ENCODE measurements around the gene PARD6G.
"Not testable (repeated sequence)": the region's sequence is repeated elsewhere in the genome, so short reads cannot be mapped to it uniquely, and the experiment has no call there.

Gene PARD6G, protein sequence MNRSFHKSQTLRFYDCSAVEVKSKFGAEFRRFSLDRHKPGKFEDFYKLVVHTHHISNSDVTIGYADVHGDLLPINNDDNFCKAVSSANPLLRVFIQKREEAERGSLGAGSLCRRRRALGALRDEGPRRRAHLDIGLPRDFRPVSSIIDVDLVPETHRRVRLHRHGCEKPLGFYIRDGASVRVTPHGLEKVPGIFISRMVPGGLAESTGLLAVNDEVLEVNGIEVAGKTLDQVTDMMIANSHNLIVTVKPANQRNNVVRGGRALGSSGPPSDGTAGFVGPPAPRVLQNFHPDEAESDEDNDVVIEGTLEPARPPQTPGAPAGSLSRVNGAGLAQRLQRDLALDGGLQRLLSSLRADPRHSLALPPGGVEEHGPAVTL

DNA sequence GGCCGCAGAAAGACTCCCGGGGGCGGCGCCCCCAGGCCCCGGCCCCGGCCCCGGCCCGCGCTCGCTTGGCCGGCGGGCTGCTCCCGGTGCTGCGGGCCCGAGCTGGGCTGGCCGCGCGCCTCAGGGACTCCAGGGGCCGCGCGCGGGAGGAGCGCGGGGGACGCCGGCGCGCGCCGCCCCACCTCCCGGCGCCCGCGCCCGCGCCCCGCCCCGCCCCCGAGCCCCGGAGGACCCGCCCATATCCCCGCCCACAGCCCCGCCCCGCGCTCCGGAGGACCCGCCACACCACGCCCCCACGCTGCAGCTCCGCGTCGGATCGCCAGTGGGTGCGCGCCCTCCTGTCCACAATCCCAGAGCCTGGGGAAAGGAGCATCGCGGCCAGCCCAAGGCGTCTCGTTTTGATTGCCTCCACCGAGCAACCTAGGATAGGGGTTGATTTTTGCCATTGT is at the start of gene PARD6G:
PARD6G (minus strand) TSS at position 122 of the 449 bp plus-strand sequence. CDS start 166 bp downstream, outside the sequence.
- DNase-seq (ENCODE audit: low read depth in 2 of 2, low spot score in 1 of 2), result peak; percentile 35 to 40

DNA sequence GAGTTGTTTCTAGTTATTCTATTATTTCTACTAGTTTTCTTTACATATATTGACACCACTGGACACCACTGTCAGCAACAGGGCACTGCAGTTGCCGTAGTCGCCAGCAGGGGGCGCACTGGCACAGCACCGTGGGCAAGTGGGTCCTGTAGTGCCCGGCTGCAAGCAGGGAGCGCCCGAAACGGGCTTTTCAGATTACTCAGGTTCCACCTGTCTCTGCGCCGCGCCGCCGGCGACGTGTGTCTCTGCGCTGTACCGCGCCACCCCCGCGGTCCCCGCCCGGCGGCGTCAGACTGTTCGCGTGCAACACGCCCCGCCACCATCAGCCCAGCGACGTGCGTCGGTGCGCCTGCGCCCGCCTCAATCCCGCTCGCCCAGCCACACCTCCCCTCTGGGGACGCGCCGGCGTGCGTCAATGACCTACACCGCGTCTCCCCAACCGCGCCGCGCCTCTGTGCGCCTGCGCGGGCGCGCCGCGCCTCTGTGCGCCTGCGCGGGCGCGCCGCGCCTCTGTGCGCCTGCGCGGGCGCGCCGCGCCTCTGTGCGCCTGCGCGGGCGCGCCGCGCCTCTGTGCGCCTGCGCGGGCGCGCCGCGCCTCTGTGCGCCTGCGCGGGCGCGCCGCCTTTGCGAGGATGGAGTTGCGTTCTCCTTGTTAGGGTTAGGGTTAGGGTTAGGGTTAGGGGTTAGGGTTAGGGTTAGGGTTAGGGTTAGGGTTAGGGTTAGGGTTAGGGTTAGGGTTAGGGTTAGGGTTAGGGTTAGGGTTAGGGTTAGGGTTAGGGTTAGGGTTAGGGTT is 15.1 kb upstream of the PARD6G start:
- not testable (repeated sequence) for DNase-seq (ENCODE audit: low read depth in 2 of 2, low spot score in 1 of 2)

DNA sequence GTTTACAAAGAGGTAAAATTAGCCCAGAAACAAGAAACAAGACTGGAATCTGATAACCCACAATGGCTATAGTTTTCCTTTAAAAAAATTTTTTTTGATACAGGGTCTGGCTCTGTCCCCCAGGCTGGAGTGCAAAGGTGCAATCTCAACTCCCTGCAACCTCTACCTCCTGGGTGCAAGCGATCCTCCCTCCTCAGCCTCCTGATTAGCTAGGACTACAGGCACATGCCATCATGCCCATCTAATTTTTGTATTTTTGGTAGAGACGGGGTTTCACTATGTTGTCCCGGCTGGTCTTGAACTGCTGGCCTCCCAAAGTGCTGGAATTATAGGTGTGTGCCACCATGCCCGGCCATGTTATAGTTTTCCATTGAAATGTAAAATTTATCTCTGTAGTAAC is 12.3 kb upstream of the PARD6G start:
- DNase-seq (ENCODE audit: low read depth in 2 of 2, low spot score in 1 of 2), result no peak

DNA sequence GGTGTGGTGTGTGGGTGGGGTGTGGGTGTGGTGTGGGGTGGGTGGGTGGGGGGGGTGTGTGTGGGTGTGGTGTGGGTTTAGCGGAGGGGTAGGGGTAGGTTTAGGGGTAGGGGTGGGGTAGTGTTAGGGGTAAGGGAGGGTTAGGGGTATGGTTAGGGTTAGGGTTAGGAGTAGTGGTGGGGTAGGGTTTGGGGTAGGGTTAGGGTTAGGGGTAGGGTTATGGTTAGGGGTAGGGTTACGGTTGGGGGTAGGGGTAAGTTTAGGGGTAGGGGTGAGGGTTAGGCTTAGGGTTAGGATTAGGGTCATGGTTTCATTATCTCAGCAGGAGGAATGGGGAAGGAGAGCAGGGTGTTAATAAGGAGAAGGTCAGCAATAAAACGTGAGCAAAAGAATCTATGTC is 11.3 kb upstream of the PARD6G start:
- DNase-seq (ENCODE audit: low read depth in 2 of 2, low spot score in 1 of 2), result no peak

DNA sequence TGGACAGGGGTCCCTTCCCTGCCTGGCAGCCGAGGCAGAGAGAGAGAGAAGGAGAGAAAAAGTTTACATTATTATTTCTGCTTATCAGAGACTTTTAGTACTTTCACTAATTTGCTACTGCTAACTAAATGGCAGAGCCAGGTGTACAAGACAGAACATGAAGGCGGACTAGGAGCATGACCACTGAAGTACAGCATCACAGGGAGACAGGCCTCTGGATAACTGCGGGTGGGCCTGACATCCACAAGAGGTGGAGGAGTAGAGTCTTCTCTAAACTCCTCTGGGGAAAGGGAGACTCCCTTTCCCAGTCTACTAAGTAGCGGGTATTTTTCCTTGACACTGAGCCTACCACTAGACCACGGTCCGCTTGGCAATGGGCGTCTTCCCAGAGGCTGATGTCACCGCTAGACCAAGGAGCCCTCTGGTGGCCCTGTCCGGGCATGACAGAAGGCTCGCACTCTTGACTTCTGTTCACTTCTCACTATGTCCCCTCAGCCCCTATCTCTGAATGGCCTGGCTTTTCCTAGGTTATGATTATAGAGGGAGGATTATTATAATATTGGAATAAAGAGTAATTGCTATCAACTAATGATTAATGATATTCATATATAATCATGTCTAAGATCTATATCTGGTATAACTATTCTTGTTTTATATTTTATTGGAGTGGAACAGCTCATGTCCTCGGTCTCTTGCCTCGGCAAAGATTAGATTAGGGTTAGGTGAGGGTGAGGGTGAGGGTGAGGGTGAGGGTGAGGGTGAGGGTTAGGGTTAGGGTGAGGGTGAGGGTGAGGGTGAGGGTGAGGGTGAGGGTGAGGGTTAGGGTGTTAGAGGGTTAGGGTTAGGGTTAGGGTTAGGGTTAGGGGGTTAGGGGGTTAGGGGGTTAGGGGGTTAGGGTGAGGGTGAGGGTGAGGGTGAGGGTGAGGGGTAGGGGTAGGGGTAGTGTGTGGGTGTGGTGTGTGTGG is 10.5 kb upstream of the PARD6G start:
- DNase-seq (ENCODE audit: low read depth in 2 of 2, low spot score in 1 of 2), result peak in 1 of 2 donors; percentile 31

DNA sequence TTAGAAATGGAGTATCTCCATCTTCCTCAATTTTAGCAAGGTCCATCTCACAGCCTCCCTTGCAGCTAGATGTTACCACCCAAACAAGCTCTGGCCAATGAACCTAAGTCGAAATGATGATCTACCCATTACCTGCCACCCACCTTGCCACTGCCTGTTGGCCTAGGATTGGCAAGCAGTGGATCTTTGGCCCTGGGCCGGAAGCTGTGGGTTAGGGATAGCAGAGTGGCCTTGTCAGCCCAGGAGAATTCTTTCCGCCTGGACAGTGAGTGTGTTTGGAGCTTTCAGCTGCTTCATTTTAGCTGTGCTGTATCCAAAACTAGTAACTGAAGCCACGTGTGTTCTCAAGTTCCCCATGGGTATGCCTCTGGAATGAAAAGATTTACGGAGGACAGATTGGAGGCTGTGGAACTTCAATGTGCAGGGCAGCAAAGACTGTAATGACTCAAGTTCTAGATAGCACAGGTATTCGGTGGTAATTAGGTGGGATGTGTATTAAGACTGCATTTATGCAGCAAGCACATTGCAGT is 7.7 kb upstream of the PARD6G start:
- DNase-seq (ENCODE audit: low read depth in 2 of 2, low spot score in 1 of 2), result no peak

DNA sequence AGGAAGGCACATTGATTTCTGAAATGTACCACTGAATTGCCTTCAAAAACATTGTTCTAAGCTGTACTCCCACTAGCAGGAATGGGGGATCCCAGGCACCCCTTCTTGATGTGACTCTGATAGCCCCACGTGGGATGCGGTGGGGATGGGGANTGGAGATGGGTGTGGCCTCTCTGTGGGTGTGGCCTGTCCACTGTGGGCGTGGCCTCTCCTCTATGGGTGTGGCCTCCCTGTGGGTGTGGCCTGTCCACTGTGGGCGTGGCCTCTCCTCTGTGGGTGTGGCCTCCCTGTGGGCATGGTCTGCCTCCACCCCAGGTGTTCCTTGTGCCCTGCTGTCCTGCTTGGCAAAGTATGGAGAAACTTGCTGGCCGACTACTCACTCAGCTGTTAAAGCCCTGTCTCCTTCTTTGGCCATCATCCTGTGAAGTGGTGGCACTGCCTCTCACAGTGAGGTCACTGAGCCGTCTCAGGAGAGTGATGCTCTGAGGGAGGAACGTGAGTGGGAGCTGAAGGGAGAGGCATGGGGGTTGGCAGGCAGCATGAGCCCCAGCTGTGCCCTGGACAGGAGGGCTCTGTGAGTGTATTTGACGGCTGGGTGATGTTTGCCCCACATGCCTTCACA is 6.7 kb upstream of the PARD6G start:
- DNase-seq (ENCODE audit: low read depth in 2 of 2, low spot score in 1 of 2), result no peak

DNA sequence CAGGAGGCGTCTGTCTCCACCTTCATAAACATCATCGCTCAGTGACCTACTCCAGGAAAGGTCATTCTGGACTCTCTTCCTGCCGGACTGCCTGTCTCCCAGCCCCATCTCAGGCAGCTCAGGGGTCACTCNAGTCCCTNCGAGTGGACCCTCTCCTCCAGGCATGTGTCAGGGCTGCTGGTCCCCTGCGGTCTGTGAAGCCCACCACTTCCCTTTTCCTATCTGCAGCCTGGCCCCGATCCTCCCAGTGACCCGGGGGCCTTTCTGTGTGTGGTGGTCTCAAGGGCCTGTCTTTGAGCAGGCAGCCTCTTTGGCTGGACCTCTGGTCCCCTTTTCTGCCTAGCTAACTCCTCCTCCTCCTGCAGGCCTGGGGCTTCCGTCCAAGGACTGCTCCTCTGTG is 5.9 kb upstream of the PARD6G start:
- no peak for DNase-seq (ENCODE audit: low read depth in 2 of 2, low spot score in 1 of 2)

DNA sequence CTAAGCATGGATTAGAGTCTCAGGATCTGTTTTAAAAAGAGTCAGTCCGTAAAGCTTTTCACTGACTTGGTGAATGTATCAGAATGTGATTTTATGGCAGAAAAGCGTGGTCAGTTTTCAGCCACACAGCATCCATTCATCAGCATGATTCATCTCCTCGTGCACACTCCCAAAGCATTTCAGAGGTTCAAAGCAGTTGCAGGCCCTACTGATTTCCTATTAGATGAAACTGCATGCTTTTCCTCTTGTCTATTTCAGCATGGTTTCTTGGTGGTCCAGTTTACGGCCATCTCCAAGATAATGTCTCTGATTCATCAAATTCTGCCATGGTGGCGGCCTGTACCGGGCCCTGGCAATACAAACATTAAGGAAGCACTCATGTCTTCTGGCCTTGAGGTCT is 4.8 kb upstream of the PARD6G start:
- DNase-seq (ENCODE audit: low read depth in 2 of 2, low spot score in 1 of 2), result no peak

DNA sequence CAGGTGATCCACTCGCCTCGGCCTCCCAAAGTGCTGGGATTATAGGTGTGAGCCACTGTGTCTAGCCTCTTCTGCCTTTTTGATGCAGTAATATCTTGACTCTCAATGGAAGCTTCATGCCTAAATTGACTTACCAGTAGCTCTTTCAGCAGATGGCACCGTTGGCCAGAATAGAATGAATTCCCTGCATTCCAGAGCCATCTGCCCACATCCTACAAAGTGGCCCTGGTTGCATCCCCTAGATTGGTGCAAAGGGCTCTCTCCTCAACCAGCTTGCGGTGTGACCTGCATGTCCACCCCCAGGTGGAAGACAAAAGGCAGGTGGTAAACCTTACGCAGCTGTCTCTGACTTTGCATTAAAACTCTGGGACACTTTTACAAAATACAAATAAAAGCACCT is 4.4 kb upstream of the PARD6G start:
- no peak for DNase-seq (ENCODE audit: low read depth in 2 of 2, low spot score in 1 of 2)

DNA sequence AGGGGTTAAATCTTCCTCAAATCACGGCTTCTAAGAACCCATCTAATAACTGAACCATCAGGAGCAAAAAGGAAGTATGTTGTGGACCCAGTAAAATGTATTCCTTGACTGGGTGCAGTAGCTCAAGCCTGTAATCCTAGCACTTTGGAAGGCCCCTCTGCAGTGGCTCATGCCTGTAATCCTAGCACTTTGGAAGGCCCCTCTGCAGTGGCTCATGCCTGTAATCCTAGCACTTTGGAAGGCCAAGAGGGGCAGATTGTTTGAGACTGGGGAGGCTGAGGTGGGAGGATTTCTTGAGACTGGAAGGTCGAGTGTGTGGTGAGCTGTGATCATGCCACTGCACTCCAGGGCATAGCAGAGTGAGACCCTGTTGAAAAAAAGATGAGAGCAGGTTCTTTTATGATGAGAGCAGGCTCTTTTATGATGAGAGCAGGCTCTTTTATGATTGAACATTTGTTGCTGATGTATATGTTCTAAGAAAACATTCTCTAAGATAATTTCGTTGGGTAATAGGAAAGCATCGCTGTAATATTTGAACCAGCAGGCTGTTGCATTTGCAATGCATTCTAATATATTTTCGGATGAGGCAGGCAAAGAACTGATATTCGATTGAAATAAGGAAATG is 3.5 kb upstream of the PARD6G start:
- DNase-seq (ENCODE audit: low read depth in 2 of 2, low spot score in 1 of 2), result no peak

DNA sequence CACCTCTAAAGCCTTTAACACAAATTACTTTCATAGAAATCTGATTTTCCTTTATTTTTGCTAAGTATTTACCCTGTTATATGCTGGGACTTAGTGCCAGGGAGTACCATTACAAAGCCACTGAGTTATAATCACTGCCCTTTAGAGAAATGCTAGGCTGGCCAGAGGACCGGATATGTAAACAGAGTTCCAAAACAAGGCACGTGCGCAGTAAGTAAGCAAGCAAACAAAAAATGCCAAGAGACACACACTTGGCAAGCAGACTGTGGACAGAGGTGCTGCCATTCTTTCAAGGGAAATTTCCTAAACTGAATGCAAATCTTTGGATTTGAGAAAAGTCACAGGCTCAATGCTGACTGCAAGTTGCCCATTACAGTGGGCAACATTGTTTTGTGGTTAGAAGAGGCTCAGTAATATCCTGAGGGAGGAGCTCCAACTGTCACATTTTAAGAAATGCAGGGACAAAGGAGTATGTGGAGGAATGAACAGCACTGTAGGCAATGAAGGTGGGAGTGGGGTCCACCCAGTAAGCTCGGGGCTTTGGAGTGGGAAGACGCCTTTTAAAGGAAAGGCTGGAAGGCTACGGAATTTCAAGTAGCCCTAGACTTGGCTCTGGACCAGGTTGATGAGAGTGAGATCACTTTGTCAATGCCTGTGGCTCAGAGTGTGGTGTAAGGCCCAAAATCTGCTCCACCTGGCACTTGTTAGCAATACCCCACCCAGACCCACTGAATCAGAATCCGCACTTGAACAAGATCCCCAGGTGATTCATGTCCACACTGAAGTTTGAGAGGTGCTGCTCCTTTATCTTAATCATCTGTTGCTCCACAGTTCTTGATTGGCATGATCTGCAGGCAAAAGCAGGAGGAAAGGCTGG is 2.1 kb upstream of the PARD6G start:
- DNase-seq (ENCODE audit: low read depth in 2 of 2, low spot score in 1 of 2), result no peak

DNA sequence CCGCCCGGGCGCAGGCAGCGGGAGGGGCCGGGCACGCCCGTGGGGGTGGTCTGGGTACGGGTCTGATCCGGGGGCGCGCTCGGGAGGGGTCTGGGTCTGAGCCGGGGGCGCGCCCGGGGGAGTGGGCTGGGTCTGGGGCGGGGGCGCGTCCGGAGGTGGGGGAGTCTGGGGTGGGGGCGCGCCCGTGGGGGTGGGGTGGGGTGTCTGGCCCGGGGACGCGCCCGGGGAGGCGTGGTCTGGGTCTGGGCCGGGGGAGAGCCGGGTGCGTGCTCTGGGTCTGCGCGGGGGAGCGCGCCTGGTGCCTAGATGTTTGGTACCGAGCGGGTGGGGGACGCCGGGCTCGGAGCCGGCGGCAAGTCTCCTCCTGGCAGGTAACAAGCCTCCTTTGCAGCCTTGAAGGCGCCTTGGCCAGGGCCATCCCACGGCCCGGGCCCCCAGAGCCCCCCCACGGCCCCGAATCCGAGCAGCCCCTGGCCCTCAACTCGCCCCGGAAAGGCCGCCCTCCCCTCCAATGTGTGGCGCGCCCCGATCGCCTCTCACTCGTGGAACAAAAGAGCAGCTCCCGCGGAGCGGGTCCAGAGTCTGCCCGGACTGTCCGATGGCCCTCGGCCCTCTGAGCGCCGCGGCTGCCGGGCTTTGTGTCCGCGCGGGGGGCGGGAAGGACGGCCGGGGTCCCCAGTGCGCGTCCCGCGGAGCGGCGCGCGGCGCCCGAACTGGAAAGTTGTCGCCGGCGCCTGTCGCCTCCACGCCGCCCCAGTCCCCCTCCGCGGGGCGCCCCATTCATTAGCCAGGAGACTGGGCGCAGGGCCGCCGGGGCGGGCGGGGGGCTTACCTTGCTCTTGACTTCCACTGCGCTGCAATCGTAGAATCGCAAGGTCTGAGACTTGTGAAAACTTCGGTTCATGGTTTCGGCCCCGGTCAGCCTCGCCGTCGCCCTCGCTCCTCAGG is 595 bp downstream of the PARD6G start:
- no peak for DNase-seq (ENCODE audit: low read depth in 2 of 2, low spot score in 1 of 2)

DNA sequence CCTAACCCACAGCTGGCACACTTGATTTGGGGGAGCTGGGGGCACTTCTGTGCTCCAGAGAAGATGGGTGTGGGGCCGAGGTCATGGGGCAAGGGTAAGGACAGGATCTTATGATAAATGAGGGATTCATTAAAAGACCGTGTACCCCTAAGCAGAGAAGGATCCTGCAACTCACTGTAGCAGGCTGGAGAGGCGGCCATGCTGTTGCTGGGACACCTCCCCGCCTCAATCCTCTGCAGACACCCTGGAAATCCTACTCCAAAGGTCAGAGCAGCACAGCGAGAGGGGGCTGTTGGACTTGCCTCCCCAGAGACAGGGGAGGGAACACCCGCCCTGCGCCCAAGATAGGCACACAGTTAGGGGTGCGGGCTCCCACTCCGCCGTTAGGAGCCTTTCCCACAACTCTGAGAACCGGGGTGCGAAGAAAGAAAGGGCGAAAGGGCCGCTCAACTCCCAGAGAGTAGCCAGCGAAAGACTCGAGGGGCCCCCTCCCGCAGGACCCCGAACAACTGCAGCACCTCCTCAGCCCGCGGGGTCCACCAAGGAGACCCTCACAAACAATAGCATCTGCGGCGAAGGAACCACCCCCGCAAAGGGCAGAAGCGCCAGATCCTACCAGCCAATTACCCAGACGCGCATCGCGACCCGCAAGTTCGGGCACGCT is 1.4 kb downstream of the PARD6G start:
- DNase-seq (ENCODE audit: low read depth in 2 of 2, low spot score in 1 of 2), result no peak

DNA sequence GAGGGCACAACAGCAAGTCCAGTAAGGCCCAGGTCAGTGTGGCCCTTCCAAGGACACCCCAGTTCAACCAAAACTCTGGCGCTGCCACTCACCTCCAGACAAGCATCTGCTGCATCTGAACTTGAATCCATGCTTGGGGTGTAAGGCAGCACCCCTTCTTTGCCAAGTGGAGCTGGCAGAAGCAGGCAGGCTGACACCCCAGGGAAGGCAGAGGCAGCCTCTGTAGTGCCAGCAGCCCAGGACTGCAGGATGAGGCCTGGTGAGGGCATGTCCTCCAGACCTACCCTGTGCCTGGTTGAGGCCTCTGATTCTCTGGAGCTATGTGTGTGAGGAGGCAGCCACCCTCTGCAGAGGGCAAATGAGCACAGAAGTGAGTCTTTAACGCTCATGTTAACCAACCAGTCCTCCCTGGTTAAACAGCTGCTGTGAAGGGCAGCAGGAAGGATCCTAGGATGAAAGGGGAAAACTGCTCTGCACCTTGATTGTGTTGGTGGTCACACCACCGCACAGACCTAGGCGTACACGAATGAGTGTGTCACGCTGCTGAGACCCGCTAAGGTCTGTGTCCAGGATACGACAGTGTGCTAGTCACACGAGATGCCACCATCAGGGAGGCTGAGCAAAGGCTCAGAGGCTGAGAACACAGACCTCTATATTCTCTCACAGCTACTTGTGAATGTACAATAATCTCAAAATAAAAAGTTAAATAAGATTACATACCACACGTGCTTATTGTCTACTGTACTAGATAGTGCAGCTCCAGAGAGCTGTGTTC is 2.2 kb downstream of the PARD6G start:
- no peak for DNase-seq (ENCODE audit: low read depth in 2 of 2, low spot score in 1 of 2)

DNA sequence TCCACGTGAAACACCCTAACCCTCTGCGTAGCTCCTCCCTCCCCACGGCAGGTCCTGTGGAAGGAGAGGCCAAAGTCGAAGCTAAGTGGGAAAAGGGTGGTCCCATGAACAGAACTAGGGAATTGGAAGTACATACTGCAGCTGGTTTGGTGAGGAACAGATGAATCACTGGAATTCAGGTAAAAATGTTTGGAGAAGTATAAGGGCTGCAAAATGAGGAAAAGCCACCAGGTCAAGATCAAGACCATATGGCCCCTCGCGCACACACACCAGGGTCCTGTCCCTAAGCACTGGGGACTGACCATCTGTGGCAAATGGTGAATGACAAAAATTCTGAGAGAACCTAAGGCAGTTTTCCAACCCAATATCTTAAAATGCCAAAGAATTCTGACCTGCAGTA is 3.1 kb downstream of the PARD6G start:
- DNase-seq (ENCODE audit: low read depth in 2 of 2, low spot score in 1 of 2), result no peak

DNA sequence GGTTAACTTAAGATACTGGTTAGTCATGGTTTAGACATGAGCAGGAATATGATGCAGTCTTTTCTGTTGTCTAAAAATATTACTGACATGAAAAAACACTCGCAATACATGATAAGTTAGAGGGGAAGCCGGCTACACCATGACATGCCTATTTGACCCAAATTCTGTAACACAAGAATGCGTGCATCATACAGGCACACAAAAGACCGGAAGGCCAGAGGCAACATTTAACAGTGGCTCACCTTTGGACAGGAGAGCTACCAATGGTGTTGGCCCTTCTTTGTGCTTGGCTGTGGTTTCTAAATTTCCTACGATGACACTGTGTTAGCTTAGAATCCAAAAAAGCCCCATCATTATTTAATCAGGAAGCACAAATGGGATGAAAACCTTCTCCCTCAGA is 4.1 kb downstream of the PARD6G start:
- no peak for DNase-seq (ENCODE audit: low read depth in 2 of 2, low spot score in 1 of 2)

All from stimulated activated CD8-positive, alpha-beta memory T cell treated with anti-CD3 and anti-CD28 coated beads, Interleukin-4, amount 100 ng/mL, for 1 hour (primary cell).